ENCODE results near the gene DCAF7.

Gene DCAF7

DNA sequence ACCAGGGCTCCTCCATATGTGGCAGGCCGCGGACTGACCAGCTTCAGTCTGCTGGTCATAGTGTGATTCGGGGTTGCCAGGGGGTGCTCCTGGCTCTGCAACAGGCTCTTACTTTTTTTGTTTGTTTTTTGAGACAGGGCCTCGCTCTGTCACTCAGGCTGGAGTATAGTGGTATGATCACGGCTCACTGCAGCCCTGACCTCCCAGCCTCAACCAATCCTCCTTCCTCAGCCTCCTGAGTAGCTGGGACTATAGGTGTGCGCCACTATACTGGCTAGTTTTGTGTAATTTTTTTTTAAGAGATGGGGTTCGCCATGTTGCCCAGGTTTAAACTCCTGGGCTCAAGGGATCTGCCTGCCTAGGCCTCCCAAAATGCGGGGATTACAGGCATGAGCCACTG lies 38.9 kb upstream of the DCAF7 start:
- TF ChIP-seq, protein P1, sequence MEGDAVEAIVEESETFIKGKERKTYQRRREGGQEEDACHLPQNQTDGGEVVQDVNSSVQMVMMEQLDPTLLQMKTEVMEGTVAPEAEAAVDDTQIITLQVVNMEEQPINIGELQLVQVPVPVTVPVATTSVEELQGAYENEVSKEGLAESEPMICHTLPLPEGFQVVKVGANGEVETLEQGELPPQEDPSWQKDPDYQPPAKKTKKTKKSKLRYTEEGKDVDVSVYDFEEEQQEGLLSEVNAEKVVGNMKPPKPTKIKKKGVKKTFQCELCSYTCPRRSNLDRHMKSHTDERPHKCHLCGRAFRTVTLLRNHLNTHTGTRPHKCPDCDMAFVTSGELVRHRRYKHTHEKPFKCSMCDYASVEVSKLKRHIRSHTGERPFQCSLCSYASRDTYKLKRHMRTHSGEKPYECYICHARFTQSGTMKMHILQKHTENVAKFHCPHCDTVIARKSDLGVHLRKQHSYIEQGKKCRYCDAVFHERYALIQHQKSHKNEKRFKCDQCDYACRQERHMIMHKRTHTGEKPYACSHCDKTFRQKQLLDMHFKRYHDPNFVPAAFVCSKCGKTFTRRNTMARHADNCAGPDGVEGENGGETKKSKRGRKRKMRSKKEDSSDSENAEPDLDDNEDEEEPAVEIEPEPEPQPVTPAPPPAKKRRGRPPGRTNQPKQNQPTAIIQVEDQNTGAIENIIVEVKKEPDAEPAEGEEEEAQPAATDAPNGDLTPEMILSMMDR (IDR thresholded peaks at IDR 0.05; ENCODE audit: low read depth, low read length, missing control alignments) = no peak
- DNase-seq (ENCODE audit: extremely low read depth, low read depth) = no peak
- H3K4me3 ChIP-seq (replicated peaks; ENCODE audit: low read depth, low read length) = no peak overlapping the region

DNA sequence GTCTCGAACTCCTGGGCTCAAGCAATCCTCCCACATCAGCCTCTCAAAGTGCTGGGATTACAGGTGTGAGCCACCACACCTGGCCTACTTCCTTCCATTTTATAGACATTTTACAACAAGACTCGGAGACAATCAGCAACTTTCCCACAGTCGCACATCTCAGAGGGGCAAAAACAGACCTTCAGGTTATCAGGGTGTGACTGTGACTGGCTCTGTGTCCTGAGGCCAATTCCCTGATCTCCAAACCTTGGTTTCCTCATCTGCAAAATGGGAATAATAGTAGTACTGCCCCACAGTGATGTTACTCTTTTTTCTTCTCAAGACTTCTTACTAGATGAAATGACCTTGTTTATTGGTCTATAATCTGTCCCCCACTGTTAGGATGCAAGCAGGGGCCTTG lies 37.9 kb upstream of the DCAF7 start:
- TF ChIP-seq, protein P1 (IDR thresholded peaks at IDR 0.05; ENCODE audit: low read depth, low read length, missing control alignments) = no peak
- DNase-seq (ENCODE audit: extremely low read depth, low read depth) = no peak
- no peak overlapping the region for H3K4me3 ChIP-seq (replicated peaks; ENCODE audit: low read depth, low read length)

DNA sequence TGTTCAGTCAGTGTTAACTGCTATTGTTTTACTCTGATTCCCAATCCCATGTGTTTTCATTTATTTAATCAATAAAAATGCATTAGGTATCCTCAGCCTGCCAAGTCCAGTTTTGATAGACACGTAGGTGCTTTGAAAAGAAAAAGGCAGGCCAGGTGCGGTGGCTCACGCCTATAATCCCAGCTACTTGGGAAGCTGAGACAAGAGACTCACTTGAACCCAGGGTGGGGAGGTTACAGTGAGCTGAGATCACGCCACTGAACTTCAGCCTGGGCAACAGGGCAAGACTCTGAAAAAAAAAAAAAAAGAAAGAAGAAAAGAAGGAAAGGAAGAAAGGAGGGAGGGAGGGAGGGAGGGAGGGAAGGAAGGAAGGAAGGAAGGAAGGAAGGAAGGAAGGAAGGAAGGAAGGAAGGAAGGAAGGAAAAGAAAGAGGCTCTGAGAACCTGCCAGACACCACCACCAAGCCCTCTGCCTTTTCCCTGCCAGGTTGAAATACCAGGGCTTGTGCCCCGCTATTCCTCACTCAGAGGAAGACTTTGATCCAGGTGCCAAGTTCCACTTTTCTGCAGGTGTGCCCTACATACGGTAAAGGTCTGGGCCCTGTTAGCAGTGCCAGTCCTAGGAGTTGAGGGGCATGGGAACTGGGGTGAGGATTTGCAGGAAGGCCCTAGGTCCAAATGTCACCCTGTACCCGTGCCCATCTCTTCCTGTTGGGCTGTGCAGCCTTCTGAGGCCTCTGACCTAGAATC lies 37.2 kb upstream of the DCAF7 start:
- no peak for DNase-seq (ENCODE audit: extremely low read depth, low read depth)
- TF ChIP-seq, protein P1 (IDR thresholded peaks at IDR 0.05; ENCODE audit: low read depth, low read length, missing control alignments) = no peak
- no peak overlapping the region for H3K4me3 ChIP-seq (replicated peaks; ENCODE audit: low read depth, low read length)

DNA sequence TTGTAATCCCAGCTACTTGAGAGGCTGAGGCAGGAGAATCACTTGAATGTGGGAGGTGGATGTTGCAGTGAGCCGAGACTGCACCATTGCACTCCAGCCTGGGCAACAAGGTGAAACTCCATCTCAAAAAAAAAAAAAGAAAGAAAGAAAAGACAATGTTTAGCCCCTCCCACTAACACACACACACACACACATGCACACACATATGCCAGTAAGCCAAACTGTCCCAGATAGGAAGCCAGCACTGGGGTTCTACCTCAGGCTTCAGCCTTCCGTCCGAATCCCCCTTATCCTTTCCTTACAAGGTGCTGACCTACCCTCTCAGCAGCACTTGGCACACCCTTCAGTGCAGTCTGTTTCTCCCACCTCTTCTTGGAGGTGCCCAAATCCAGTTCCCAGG lies 35.8 kb upstream of the DCAF7 start:
- no peak overlapping the region for H3K4me3 ChIP-seq (replicated peaks; ENCODE audit: low read depth, low read length)
- no peak for DNase-seq (ENCODE audit: extremely low read depth, low read depth)
- TF ChIP-seq, protein P1 (IDR thresholded peaks at IDR 0.05; ENCODE audit: low read depth, low read length, missing control alignments) = no peak

DNA sequence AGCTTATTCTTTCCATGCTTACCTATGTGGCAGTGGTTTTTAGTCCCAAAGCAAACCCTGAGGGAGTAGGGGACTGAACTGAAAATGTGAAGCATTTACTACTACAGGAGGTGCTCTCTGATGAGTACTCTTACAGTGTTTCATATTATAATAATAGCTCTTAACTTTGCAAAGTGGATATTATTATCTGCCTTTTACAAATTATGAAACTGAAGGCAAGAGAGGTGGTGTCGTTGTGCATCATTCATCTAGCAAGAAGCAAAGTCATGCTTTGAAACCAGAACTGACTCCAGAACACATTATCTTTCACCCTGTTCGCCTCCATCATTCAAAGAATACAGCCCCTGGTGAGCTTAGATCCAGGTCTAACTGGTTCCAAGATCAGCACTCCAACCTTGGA lies 35.3 kb upstream of the DCAF7 start:
- H3K4me3 ChIP-seq (replicated peaks; ENCODE audit: low read depth, low read length) = no peak overlapping the region
- TF ChIP-seq, protein P1 (IDR thresholded peaks at IDR 0.05; ENCODE audit: low read depth, low read length, missing control alignments) = no peak
- no peak for DNase-seq (ENCODE audit: extremely low read depth, low read depth)

DNA sequence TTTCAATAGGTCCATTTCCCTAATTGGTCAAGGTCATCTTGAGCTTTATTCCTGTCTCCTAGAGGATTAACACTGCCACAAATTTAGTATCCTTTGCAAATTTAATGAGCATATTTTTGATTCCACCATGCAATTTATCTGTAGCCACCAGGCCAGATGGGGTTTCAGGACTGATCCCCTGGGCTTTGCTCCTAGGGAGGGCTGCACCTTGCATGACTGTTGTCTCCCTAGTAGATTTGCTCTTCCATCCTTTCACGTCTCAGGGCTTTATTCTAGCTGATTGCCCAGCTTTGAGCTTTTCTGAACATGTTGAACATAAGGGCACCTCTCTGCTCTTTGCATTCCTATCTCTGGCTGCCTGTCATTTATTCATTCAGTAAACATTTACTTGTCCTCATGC lies 34.9 kb upstream of the DCAF7 start:
- no peak overlapping the region for H3K4me3 ChIP-seq (replicated peaks; ENCODE audit: low read depth, low read length)
- no peak for DNase-seq (ENCODE audit: extremely low read depth, low read depth)
- TF ChIP-seq, protein P1 (IDR thresholded peaks at IDR 0.05; ENCODE audit: low read depth, low read length, missing control alignments) = no peak

Data from HFF-Myc (cell line).